Measurements from ENCODE around the gene SSX4. TPM values are rescaled to one million over a fixed set of nuclear protein-coding genes. Genes with fewer than 3 reads are reported as not detected.
A peak's percentile ranks its signal among the peaks of the same experiment; 100 is the strongest.
"Not testable (repeated sequence)": the region's sequence is repeated elsewhere in the genome, so short reads cannot be mapped to it uniquely, and the experiment has no call there.

Gene SSX4
- total and polyA plus RNA-seq, 5 donors from 2014 or later = not detected

DNA sequence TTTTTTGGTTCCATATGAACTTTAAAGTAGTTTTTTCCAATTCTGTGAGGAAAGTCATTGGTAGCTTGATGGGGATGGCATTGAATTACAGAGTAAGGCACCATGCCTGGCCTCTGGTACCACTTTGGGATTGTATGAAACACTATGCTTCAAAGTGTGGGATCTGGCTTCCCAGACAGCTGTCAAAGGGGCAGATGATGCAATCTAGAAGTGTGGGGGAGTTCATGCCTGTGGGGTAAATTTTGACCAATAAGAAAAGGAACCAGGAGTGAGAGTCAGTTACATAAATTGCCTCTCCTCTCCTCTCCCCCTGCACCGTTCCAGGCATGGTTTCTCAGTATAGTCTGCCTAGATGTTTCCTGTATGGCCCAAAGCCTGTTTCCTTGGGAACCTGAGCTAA, 14.5 kb downstream of the SSX4 start:
- not testable (repeated sequence) for H3K36me3 ChIP-seq (ENCODE audit: control insufficient read depth, insufficient read depth, low read length); H3K4me1 ChIP-seq (ENCODE audit: control insufficient read depth, insufficient read depth, low read length, poor library complexity, severe bottlenecking); H3K4me1 Mint-ChIP-seq; H3K36me3 Mint-ChIP-seq; H3K4me3 Mint-ChIP-seq; H3K27ac Mint-ChIP-seq; ATAC-seq (ENCODE audit: low read depth in 2 of 2); H3K27ac ChIP-seq (ENCODE audit: insufficient read depth, low read length, poor library complexity, severe bottlenecking); H3K9me3 Mint-ChIP-seq; H3K27me3 ChIP-seq (ENCODE audit: control insufficient read depth, insufficient read depth, low read length); DNase-seq; H3K9me3 ChIP-seq (ENCODE audit: control insufficient read depth in 2 of 2, low read length in 2 of 2); H3K4me3 ChIP-seq (ENCODE audit: low read depth, low read length); H3K27me3 Mint-ChIP-seq

- not testable (repeated sequence) for H3K27me3 ChIP-seq (ENCODE audit: control insufficient read depth, insufficient read depth, low read length); H3K4me3 ChIP-seq (ENCODE audit: low read depth, low read length); H3K9me3 ChIP-seq (ENCODE audit: control insufficient read depth in 2 of 2, low read length in 2 of 2); H3K4me3 Mint-ChIP-seq; DNase-seq; H3K9me3 Mint-ChIP-seq; H3K4me1 Mint-ChIP-seq; H3K36me3 Mint-ChIP-seq; H3K27ac ChIP-seq (ENCODE audit: insufficient read depth, low read length, poor library complexity, severe bottlenecking); H3K36me3 ChIP-seq (ENCODE audit: control insufficient read depth, insufficient read depth, low read length); H3K27me3 Mint-ChIP-seq; ATAC-seq (ENCODE audit: low read depth in 2 of 2); H3K27ac Mint-ChIP-seq; H3K4me1 ChIP-seq (ENCODE audit: control insufficient read depth, insufficient read depth, low read length, poor library complexity, severe bottlenecking)
Observed at GRCh38 chrX:48411860-48412259, 28.5 kb downstream of the SSX4 start, which contains the start of gene SSX4B. Gene SSX4B (minus strand): TSS chrX:48411960. CDS start chrX:48411372, 588 bp downstream.

DNA sequence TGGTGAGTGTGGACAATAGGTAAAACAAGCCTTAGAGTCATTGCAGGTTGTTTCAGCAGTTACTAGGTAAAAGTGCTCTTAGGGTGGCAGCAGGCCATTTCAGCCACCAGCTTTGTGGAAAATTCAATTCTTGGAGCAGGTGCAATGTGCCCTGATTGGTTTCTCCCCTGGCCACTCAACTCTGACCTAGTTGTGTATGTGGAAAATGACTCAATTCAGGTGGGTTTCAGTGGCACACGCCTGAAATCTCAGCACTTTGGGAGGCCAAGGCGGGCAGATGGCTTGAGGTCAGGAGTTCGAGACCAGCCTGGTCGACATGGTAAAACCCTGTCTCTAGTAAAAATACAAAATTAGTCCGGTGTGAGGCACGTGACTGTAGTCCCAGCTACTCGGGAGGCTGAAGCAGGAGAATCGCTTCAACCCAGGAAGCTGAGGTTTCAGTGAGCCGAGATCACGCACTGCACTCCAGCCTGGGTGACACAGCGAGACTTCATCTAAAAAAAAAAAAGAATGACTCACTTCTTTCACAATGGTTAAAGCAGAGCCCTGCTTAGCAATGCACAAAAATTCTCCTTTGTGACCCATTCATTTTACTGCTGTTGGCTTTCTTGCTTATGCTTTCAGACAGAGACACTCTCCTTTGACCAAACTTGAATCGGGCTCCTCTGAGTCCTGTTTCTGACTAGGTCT, 43.8 kb downstream of the SSX4 start:
- not testable (repeated sequence) for H3K4me3 ChIP-seq (ENCODE audit: low read depth, low read length); H3K36me3 ChIP-seq (ENCODE audit: control insufficient read depth, insufficient read depth, low read length); H3K27me3 Mint-ChIP-seq; H3K27ac ChIP-seq (ENCODE audit: insufficient read depth, low read length, poor library complexity, severe bottlenecking); H3K27ac Mint-ChIP-seq; H3K4me1 Mint-ChIP-seq; H3K4me1 ChIP-seq (ENCODE audit: control insufficient read depth, insufficient read depth, low read length, poor library complexity, severe bottlenecking); H3K27me3 ChIP-seq (ENCODE audit: control insufficient read depth, insufficient read depth, low read length); H3K4me3 Mint-ChIP-seq; H3K36me3 Mint-ChIP-seq; H3K9me3 Mint-ChIP-seq; H3K9me3 ChIP-seq (ENCODE audit: control insufficient read depth in 2 of 2, low read length in 2 of 2); DNase-seq
- ATAC-seq (ENCODE audit: low read depth in 2 of 2) = peak; percentile 40 to 67

GRCh38 chrX:48429606-48430005, 46.3 kb downstream of the SSX4 start:
- H3K9me3 ChIP-seq (ENCODE audit: control insufficient read depth in 2 of 2, low read length in 2 of 2); H3K9me3 Mint-ChIP-seq; H3K4me3 ChIP-seq (ENCODE audit: low read depth, low read length); H3K36me3 ChIP-seq (ENCODE audit: control insufficient read depth, insufficient read depth, low read length); H3K27ac ChIP-seq (ENCODE audit: insufficient read depth, low read length, poor library complexity, severe bottlenecking); H3K36me3 Mint-ChIP-seq; H3K4me1 ChIP-seq (ENCODE audit: control insufficient read depth, insufficient read depth, low read length, poor library complexity, severe bottlenecking); H3K27me3 ChIP-seq (ENCODE audit: control insufficient read depth, insufficient read depth, low read length); ATAC-seq (ENCODE audit: low read depth in 2 of 2); H3K27me3 Mint-ChIP-seq; H3K27ac Mint-ChIP-seq; H3K4me3 Mint-ChIP-seq; DNase-seq: not testable (repeated sequence)
- peaks cover 2 to 14% (median 5%) of the 10 kb centered on the region in 4 donors for H3K4me1 Mint-ChIP-seq

GRCh38 chrX:48430166-48430565, 46.8 kb downstream of the SSX4 start:
- H3K27ac Mint-ChIP-seq; H3K27ac ChIP-seq (ENCODE audit: insufficient read depth, low read length, poor library complexity, severe bottlenecking); H3K4me3 ChIP-seq (ENCODE audit: low read depth, low read length); H3K9me3 ChIP-seq (ENCODE audit: control insufficient read depth in 2 of 2, low read length in 2 of 2); H3K36me3 Mint-ChIP-seq; H3K27me3 ChIP-seq (ENCODE audit: control insufficient read depth, insufficient read depth, low read length); H3K4me3 Mint-ChIP-seq; H3K4me1 ChIP-seq (ENCODE audit: control insufficient read depth, insufficient read depth, low read length, poor library complexity, severe bottlenecking); ATAC-seq (ENCODE audit: low read depth in 2 of 2); H3K36me3 ChIP-seq (ENCODE audit: control insufficient read depth, insufficient read depth, low read length); DNase-seq; H3K27me3 Mint-ChIP-seq: not testable (repeated sequence)
- Mint-ChIP-seq H3K4me1 (peaks cover 2 to 14% (median 5%) of the 10 kb centered on the region in 4 donors), H3K9me3 (peaks cover 0 to 15% (median 0%) of the 10 kb centered on the region in 7 donors)

GRCh38 chrX:48433713-48434112, 50.4 kb downstream of the SSX4 start:
- not testable (repeated sequence) for H3K36me3 ChIP-seq (ENCODE audit: control insufficient read depth, insufficient read depth, low read length); H3K27ac ChIP-seq (ENCODE audit: insufficient read depth, low read length, poor library complexity, severe bottlenecking); H3K27me3 Mint-ChIP-seq; H3K27me3 ChIP-seq (ENCODE audit: control insufficient read depth, insufficient read depth, low read length); H3K36me3 Mint-ChIP-seq; H3K27ac Mint-ChIP-seq; H3K4me1 ChIP-seq (ENCODE audit: control insufficient read depth, insufficient read depth, low read length, poor library complexity, severe bottlenecking); H3K9me3 ChIP-seq (ENCODE audit: control insufficient read depth in 2 of 2, low read length in 2 of 2); ATAC-seq (ENCODE audit: low read depth in 2 of 2); H3K4me3 ChIP-seq (ENCODE audit: low read depth, low read length)
- Mint-ChIP-seq H3K4me3 (peak overlapping the region in 1 of 4 donors; percentile 52), H3K9me3 (peaks cover 0 to 25% (median 4%) of the 10 kb centered on the region in 7 donors), H3K4me1 (peaks cover 0 to 14% (median 0%) of the 10 kb centered on the region in 4 donors)
- DNase-seq = peak in 1 of 3 donors; percentile 21

Other genes starting within 250 kb of the SSX4 start
- gene SSX5, start 186.7 kb upstream of the SSX4 start, total RNA-seq = not detected
- gene SSX5, start 186.7 kb upstream of the SSX4 start, polyA plus RNA-seq = not detected
- gene SSX1, start 128.1 kb upstream of the SSX4 start, total RNA-seq = not detected
- gene SSX1, start 128.1 kb upstream of the SSX4 start, polyA plus RNA-seq = not detected
- gene SSX3, start 26.8 kb upstream of the SSX4 start, total RNA-seq = not detected
- gene SSX3, start 26.8 kb upstream of the SSX4 start, polyA plus RNA-seq = not detected
- not detected for gene SSX4B, start 28.4 kb downstream of the SSX4 start, total RNA-seq
- gene SSX4B, start 28.4 kb downstream of the SSX4 start, polyA plus RNA-seq = not detected
- 23.3 TPM for gene SLC38A5, start 86.7 kb downstream of the SSX4 start, total RNA-seq
- gene SLC38A5, start 86.7 kb downstream of the SSX4 start, polyA plus RNA-seq = 10 to 100 TPM; 12.9 to 23.7 (median 19.3) TPM
- 64.5 TPM for gene FTSJ1, start 92.7 kb downstream of the SSX4 start, total RNA-seq
- 10 to 100 TPM; 57.9 to 73.1 (median 64.4) TPM for gene FTSJ1, start 92.7 kb downstream of the SSX4 start, polyA plus RNA-seq
- gene PORCN, start 125.5 kb downstream of the SSX4 start, total RNA-seq = 18.5 TPM
- gene PORCN, start 125.5 kb downstream of the SSX4 start, polyA plus RNA-seq = 10 to 100 TPM in 1 of 4 donors, 1 to 10 TPM in 3; 8.1 to 11.9 (median 9.4) TPM
- 56.8 TPM for gene EBP, start 138.3 kb downstream of the SSX4 start, total RNA-seq
- gene EBP, start 138.3 kb downstream of the SSX4 start, polyA plus RNA-seq = 100 to 1,000 TPM in 3 of 4 donors, 10 to 100 TPM in 1; 88.4 to 126 (median 109) TPM
- 32.5 TPM for gene TBC1D25, start 156.2 kb downstream of the SSX4 start, total RNA-seq
- gene TBC1D25, start 156.2 kb downstream of the SSX4 start, polyA plus RNA-seq = 10 to 100 TPM; 14.9 to 18.3 (median 16.9) TPM
- gene RBM3, start 190.9 kb downstream of the SSX4 start, total RNA-seq = 309 TPM
- gene RBM3, start 190.9 kb downstream of the SSX4 start, polyA plus RNA-seq = 100 to 1,000 TPM; 192 to 258 (median 219) TPM
- 45.8 TPM for gene WDR13, start 214.0 kb downstream of the SSX4 start, total RNA-seq
- gene WDR13, start 214.0 kb downstream of the SSX4 start, polyA plus RNA-seq = 10 to 100 TPM; 33.4 to 53.7 (median 46.0) TPM

Data from CD4-positive, CD25-positive, alpha-beta regulatory T cell (primary cell).